Measurements from ENCODE around the gene CBFB.

The CBFB gene

GRCh38 chr16:67105246-67105645 lies 76.3 kb downstream of the CBFB start:
- no peak for TF ChIP-seq CTCF (conservative IDR thresholded peaks at IDR 0.05; ENCODE audit: low read depth, low read length)
- no peak overlapping the region for H3K27ac ChIP-seq
- H3K79me2 ChIP-seq (ENCODE audit: insufficient read depth, low read depth) = peaks cover 2% of the 10 kb centered on the region; the same call in 1 of the 2 replicates
- H3K36me3 ChIP-seq (ENCODE audit: insufficient read depth) = no peaks in the 10 kb centered on the region
- no peak overlapping the region for H2AFZ ChIP-seq (ENCODE audit: low read depth)
- no peaks in the 10 kb centered on the region for H4K20me1 ChIP-seq (ENCODE audit: insufficient read depth)
- H3K9ac ChIP-seq = no peak overlapping the region
- peaks cover 3% of the 10 kb centered on the region for H3K4me1 ChIP-seq (ENCODE audit: low read depth, poor library complexity, severe bottlenecking)
- H3K27me3 ChIP-seq (ENCODE audit: insufficient read depth, low read depth) = no peaks in the 10 kb centered on the region
- H3K4me3 ChIP-seq (IDR thresholded peaks at IDR 0.05; ENCODE audit: insufficient read depth, low read depth, low read length) = no peak overlapping the region
- H3K4me2 ChIP-seq = no peak overlapping the region

- H3K36me3 ChIP-seq (ENCODE audit: insufficient read depth) = no peaks in the 10 kb centered on the region
- peaks cover 7% of the 10 kb centered on the region for H3K4me1 ChIP-seq (ENCODE audit: low read depth, poor library complexity, severe bottlenecking)
- H3K79me2 ChIP-seq (ENCODE audit: insufficient read depth, low read depth) = peaks cover 8% of the 10 kb centered on the region; the same call in 1 of the 2 replicates
- H3K27ac ChIP-seq = no peak overlapping the region; the same call in 1 of the 2 replicates
- no peak for TF ChIP-seq CTCF (conservative IDR thresholded peaks at IDR 0.05; ENCODE audit: low read depth, low read length)
- H3K4me3 ChIP-seq (IDR thresholded peaks at IDR 0.05; ENCODE audit: insufficient read depth, low read depth, low read length) = no peak overlapping the region
- H3K9ac ChIP-seq = no peak overlapping the region
- no peaks in the 10 kb centered on the region for H4K20me1 ChIP-seq (ENCODE audit: insufficient read depth)
- H2AFZ ChIP-seq (ENCODE audit: low read depth) = no peak overlapping the region
- no peak overlapping the region for H3K4me2 ChIP-seq
- H3K27me3 ChIP-seq (ENCODE audit: insufficient read depth, low read depth) = no peaks in the 10 kb centered on the region
Measured at GRCh38 chr16:67105881-67106280, 76.9 kb downstream of the CBFB start.

GRCh38 chr16:67108489-67108888 lies 79.5 kb downstream of the CBFB start:
- Histone ChIP-seq H3K4me3 (IDR thresholded peaks at IDR 0.05; ENCODE audit: insufficient read depth, low read depth, low read length) (no peak overlapping the region), H3K9ac (no peak overlapping the region), H2AFZ (ENCODE audit: low read depth) (no peak overlapping the region), H3K79me2 (ENCODE audit: insufficient read depth, low read depth) (peaks cover 32% of the 10 kb centered on the region; the same call in 1 of the 2 replicates), H4K20me1 (ENCODE audit: insufficient read depth) (no peaks in the 10 kb centered on the region), H3K27ac (no peak overlapping the region), H3K27me3 (ENCODE audit: insufficient read depth, low read depth) (no peaks in the 10 kb centered on the region), H3K36me3 (ENCODE audit: insufficient read depth) (no peaks in the 10 kb centered on the region), H3K4me1 (ENCODE audit: low read depth, poor library complexity, severe bottlenecking) (peaks cover 14% of the 10 kb centered on the region), H3K4me2 (no peak overlapping the region)
- no peak for TF ChIP-seq CTCF (conservative IDR thresholded peaks at IDR 0.05; ENCODE audit: low read depth, low read length)

GRCh38 chr16:67108931-67109406 lies 80.0 kb downstream of the CBFB start:
- peaks cover 14% of the 10 kb centered on the region for H3K4me1 ChIP-seq (ENCODE audit: low read depth, poor library complexity, severe bottlenecking)
- H2AFZ ChIP-seq (ENCODE audit: low read depth) = peak overlapping the region; percentile 95
- no peaks in the 10 kb centered on the region for H3K36me3 ChIP-seq (ENCODE audit: insufficient read depth)
- H3K27me3 ChIP-seq (ENCODE audit: insufficient read depth, low read depth) = no peaks in the 10 kb centered on the region
- no peaks in the 10 kb centered on the region; the same call in 1 of the 2 replicates for H4K20me1 ChIP-seq (ENCODE audit: insufficient read depth)
- H3K4me2 ChIP-seq = peak overlapping the region; percentile 96
- no peak for TF ChIP-seq CTCF (conservative IDR thresholded peaks at IDR 0.05; ENCODE audit: low read depth, low read length)
- H3K9ac ChIP-seq = no peak overlapping the region; the same call in 1 of the 2 replicates
- H3K27ac ChIP-seq = no peak overlapping the region
- no peak overlapping the region for H3K4me3 ChIP-seq (IDR thresholded peaks at IDR 0.05; ENCODE audit: insufficient read depth, low read depth, low read length)
- H3K79me2 ChIP-seq (ENCODE audit: insufficient read depth, low read depth) = peaks cover 35% of the 10 kb centered on the region; the same call in 1 of the 2 replicates
